WTC11 (cell line): ENCODE results near the gene STK11. TPM values are rescaled to one million over a fixed set of nuclear protein-coding genes. Genes with fewer than 3 reads are reported as not detected.
A peak's percentile ranks its signal among the peaks of the same experiment; 100 is the strongest.

Experiments
- ATAC-seq: fragments of 200-7000 bp; cut with Tn5 transposase; 2 replicates; pipeline ENCODE4 v1.10.0; 2021; ENCODE audit warnings: mild to moderate bottlenecking, moderate library complexity
- CTCF ChIA-PET: fragments of 300-600 bp; sonication (Branson Sonifier 250); formaldehyde crosslinking; loops from one replicate; lab custom pipeline; 2021; ENCODE audit warnings: antibody characterized with exemption; lab: Charles Lee
- POLR2A ChIA-PET: fragments of 350-600 bp; sonication (Branson Sonifier 250); formaldehyde crosslinking; loops from one replicate; lab custom pipeline; 2021; ENCODE audit warnings: antibody characterized with exemption; lab: Charles Lee
- DNase-seq: peaks from one replicate; pipeline ENCODE4 v3.0.0; 2021; ENCODE audit warnings: low spot score
- H3K27ac Mint-ChIP-seq: 2 replicates; pipeline ENCODE4 v1.8.0; 2021; ENCODE audit warnings: mixed read lengths
- H3K27me3 Mint-ChIP-seq: 2 replicates; pipeline ENCODE4 v1.8.0; 2021; ENCODE audit warnings: low read depth, mild to moderate bottlenecking, moderate library complexity, mixed read lengths
- H3K36me3 Mint-ChIP-seq: 2 replicates; pipeline ENCODE4 v1.8.0; 2021; ENCODE audit warnings: mixed read lengths
- H3K4me1 Mint-ChIP-seq: 2 replicates; pipeline ENCODE4 v1.8.0; 2022; ENCODE audit warnings: mixed read lengths
- H3K4me3 Mint-ChIP-seq: 2 replicates; pipeline ENCODE4 v1.8.0; 2021; ENCODE audit warnings: mild to moderate bottlenecking, moderate library complexity, mixed read lengths
- H3K9me3 Mint-ChIP-seq: 2 replicates; pipeline ENCODE4 v1.8.0; 2021; ENCODE audit warnings: mixed read lengths
- ARID4B ChIP-seq: sonication (generic); formaldehyde crosslinking; IDR thresholded peaks from 2 replicates; pipeline ENCODE4 v1.8.0; 2023; ENCODE audit warnings: missing genetic modification reagents, mild to moderate bottlenecking, borderline replicate concordance
- ATF1 ChIP-seq: sonication (generic); formaldehyde crosslinking; IDR thresholded peaks from 2 replicates; pipeline ENCODE4 v1.8.1; 2023; ENCODE audit warnings: mild to moderate bottlenecking, moderate library complexity, missing genetic modification reagents
- ATF6 ChIP-seq: sonication (generic); formaldehyde crosslinking; IDR thresholded peaks from 2 replicates; pipeline ENCODE4 v1.8.1; 2023; ENCODE audit warnings: mild to moderate bottlenecking, missing genetic modification reagents
- CBFB ChIP-seq: sonication (generic); formaldehyde crosslinking; IDR thresholded peaks from 2 replicates; pipeline ENCODE4 v1.8.1; 2022; ENCODE audit warnings: mild to moderate bottlenecking, low read depth, missing genetic modification reagents
- E2F5 ChIP-seq: sonication (generic); formaldehyde crosslinking; IDR thresholded peaks from 2 replicates; pipeline ENCODE4 v1.8.1; 2022; ENCODE audit warnings: mild to moderate bottlenecking, moderate library complexity, missing genetic modification reagents
- ETV6 ChIP-seq: sonication (generic); formaldehyde crosslinking; IDR thresholded peaks from 2 replicates; pipeline ENCODE4 v1.8.1; 2022; ENCODE audit warnings: mild to moderate bottlenecking, missing genetic modification reagents
- FOXJ3 ChIP-seq: sonication (generic); formaldehyde crosslinking; IDR thresholded peaks from 2 replicates; pipeline ENCODE4 v1.9.0; 2021; ENCODE audit warnings: missing genetic modification reagents, mild to moderate bottlenecking, borderline replicate concordance
- GTF2I ChIP-seq: fragments of 250-450 bp; sonication (Bioruptor Pico); conservative IDR thresholded peaks from 2 replicates; pipeline ENCODE4 v1.4.0; 2021; ENCODE audit warnings: mild to moderate bottlenecking
- IRF2 ChIP-seq: sonication (generic); formaldehyde crosslinking; IDR thresholded peaks from 2 replicates; pipeline ENCODE4 v1.8.0; 2022; ENCODE audit warnings: low read depth, missing genetic modification reagents, borderline replicate concordance
- MXD4 ChIP-seq: fragments of 250-450 bp; sonication (Bioruptor Pico); IDR thresholded peaks from 2 replicates; pipeline ENCODE4 v1.8.0; 2021; ENCODE audit warnings: mild to moderate bottlenecking, moderate library complexity, borderline replicate concordance
- OVOL2 ChIP-seq: fragments of 250-450 bp; sonication (Bioruptor Pico); IDR thresholded peaks from 2 replicates; pipeline ENCODE4 v1.9.0; 2021; ENCODE audit warnings: mild to moderate bottlenecking, borderline replicate concordance
- RELA ChIP-seq: sonication (generic); formaldehyde crosslinking; IDR thresholded peaks from 2 replicates; pipeline ENCODE4 v1.8.1; 2022; ENCODE audit warnings: missing genetic modification reagents, mild to moderate bottlenecking, borderline replicate concordance
- TP53 ChIP-seq: sonication (generic); formaldehyde crosslinking; IDR thresholded peaks from 2 replicates; pipeline ENCODE4 v1.8.1; 2023; ENCODE audit warnings: mild to moderate bottlenecking, missing genetic modification reagents
- ZMAT4 ChIP-seq: fragments of 250-450 bp; sonication (Bioruptor Pico); IDR thresholded peaks from 2 replicates; pipeline ENCODE4 v1.9.0; 2021; ENCODE audit warnings: mild to moderate bottlenecking
- ZNF219 ChIP-seq: sonication (generic); formaldehyde crosslinking; IDR thresholded peaks from 2 replicates; pipeline ENCODE4 v1.8.0; 2023; ENCODE audit warnings: missing genetic modification reagents, mild to moderate bottlenecking, borderline replicate concordance
- ZNF317 ChIP-seq: sonication (generic); formaldehyde crosslinking; IDR thresholded peaks from 2 replicates; pipeline ENCODE4 v1.8.1; 2023; ENCODE audit warnings: low read depth, mild to moderate bottlenecking, moderate library complexity, missing genetic modification reagents, borderline replicate concordance
- ZNF396 ChIP-seq: fragments of 250-450 bp; sonication (Bioruptor Pico); IDR thresholded peaks from 2 replicates; pipeline ENCODE4 v1.8.0; 2021; ENCODE audit warnings: mild to moderate bottlenecking, moderate library complexity, borderline replicate concordance
- ZNF416 ChIP-seq: fragments of 250-450 bp; sonication (Bioruptor Pico); IDR thresholded peaks from 2 replicates; pipeline ENCODE4 v1.9.0; 2021; ENCODE audit warnings: mild to moderate bottlenecking, inconsistent platforms
- total RNA-seq: library from RNA; stranded (reverse); gene quantifications from 3 replicates; pipeline ENCODE4 v1.2.3, GENCODE V29; 2021
- TF ChIP-seq, protein P1 (sequence below): sonication (generic); formaldehyde crosslinking; IDR thresholded peaks from 2 replicates; pipeline ENCODE4 v1.8.1; 2023; ENCODE audit warnings: mild to moderate bottlenecking, missing genetic modification reagents, moderate library complexity

STK11 gene
- total RNA-seq, 1 experiment from 2014 or later = 112 TPM

GRCh38 chr19:1210227-1210538 lies 4.6 kb downstream of the STK11 start:
- ChIA-PET CTCF (interaction anchor here (0.6 to 1.1 kb wide), 2 partner anchors 8 to 13 kb away, joined by 3 read pairs; no protein-coding TSS in a partner anchor), POLR2A (no interaction called here)
- no peak for TF ChIP-seq ETV6 (CRISPR knock-in tag)
- TF ChIP-seq, protein P1, sequence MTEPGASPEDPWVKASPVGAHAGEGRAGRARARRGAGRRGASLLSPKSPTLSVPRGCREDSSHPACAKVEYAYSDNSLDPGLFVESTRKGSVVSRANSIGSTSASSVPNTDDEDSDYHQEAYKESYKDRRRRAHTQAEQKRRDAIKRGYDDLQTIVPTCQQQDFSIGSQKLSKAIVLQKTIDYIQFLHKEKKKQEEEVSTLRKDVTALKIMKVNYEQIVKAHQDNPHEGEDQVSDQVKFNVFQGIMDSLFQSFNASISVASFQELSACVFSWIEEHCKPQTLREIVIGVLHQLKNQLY (CRISPR knock-in tag) = no peak
- no peak overlapping the region for H3K4me3 Mint-ChIP-seq
- no peaks in the 10 kb centered on the region for H3K9me3 Mint-ChIP-seq
- peak overlapping the region; percentile 98 for H3K27ac Mint-ChIP-seq
- DNase-seq (no peak), ATAC-seq (no peak)
- peaks cover 18% of the 10 kb centered on the region for H3K36me3 Mint-ChIP-seq
- no peaks in the 10 kb centered on the region for H3K27me3 Mint-ChIP-seq
- peaks cover 42% of the 10 kb centered on the region for H3K4me1 Mint-ChIP-seq

DNA sequence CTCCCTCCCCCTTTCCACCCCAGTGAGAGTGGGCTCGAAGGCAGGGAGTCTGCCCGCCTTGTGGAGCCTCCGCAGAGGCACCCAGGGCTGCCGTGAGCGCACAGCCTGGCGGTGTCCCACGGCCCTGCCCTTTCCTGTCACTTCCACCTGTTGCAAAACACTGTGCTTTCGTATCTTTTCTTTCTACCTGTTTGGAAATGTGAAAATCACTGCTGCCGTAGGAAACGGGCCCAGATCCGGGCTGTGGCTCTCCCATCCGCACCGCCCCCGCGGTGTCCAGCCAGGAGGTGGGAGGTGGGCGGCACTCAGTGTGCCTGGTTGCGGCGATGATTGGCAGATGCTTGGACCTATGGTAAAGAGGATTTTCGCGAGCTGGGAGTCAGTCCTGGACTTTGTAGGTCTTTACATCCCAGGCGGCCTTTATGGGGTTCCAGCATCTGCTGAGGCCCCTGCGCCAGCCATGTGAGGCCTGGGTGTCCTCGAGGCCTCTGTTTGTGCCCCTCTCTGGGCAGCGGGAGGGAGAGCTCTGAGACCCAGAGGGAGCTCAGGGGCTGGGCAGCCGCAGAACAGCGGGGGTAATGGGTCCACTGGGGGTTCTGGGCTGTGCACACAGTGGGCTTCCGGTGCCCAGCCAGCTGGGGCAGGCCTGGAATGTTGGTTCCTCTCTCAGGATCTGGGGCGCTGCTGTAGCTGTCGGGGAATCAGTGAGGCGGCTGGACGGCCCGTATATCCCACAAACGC lies 6.1 kb downstream of the STK11 start:
- ATAC-seq = peak; percentile 67
- H3K27me3 Mint-ChIP-seq = no peaks in the 10 kb centered on the region
- no peak for TF ChIP-seq CBFB (CRISPR knock-in tag)
- TF ChIP-seq GTF2I (CRISPR knock-in tag) = no peak
- no peak for TF ChIP-seq FOXJ3 (CRISPR knock-in tag)
- no peak for TF ChIP-seq ATF1 (CRISPR knock-in tag)
- TF ChIP-seq ZNF219 (CRISPR knock-in tag) = no peak
- no peak for TF ChIP-seq RELA (CRISPR knock-in tag)
- TF ChIP-seq, all 79 proteins: peak for 0
- Mint-ChIP-seq H3K9me3 (no peaks in the 10 kb centered on the region), H3K4me3 (no peak overlapping the region), H3K27ac (peak overlapping the region; percentile 98), H3K4me1 (peaks cover 43% of the 10 kb centered on the region), H3K36me3 (peaks cover 17% of the 10 kb centered on the region)
- CTCF ChIA-PET = interaction anchor here (0.6 to 1.9 kb wide), 10 partner anchors 9 to 477 kb away, joined by 3 to 7 read pairs (median 4); no protein-coding TSS in a partner anchor
- POLR2A ChIA-PET = interaction anchor here (0.7 to 0.8 kb wide), 2 partner anchors 24 to 137 kb away, joined by 4 to 14 read pairs; no protein-coding TSS in a partner anchor
- peak; percentile 68 for DNase-seq

DNA sequence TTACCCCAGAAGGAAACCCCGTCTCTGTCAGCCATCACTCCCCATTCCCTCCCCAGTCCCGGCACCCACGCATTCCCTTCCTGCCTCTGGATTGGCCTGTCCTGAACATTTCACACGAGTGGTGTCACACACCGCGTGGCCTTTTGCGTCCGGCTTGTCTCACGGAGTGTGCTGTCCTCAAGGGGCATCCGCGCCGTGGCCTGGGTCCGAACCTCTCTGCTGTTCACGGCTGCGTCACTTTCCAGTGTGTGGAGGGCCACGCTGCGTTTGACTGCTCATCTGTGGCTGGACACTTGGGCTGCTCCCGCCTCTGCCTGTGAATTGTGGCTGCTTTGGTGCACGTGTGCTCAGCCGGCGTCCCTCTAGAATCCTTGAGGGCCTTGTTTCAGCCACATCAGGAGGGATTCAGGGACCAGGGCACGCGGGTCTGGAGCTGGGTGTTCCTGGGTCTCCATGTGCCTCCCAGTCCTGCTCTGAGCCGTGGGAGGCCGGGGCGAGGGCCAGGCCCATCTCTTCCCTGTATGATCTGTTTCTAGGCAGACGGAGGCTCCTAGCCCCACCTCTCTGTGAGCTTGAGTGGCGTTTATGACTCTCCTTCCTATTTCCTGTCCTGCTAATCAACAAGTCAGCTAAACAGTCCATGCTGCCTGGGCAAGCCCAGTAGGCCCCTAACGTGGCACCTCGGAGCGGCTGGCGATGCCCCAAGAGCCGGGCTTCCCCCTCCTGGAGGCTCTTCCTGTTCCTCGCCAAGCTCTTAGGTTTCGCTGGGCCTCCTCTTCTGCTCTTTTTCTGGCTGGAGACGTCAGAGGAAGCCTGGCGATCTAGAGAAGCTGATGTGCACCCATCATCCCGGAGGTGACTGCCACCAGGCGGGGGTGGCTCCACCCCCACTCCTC lies 8.1 kb downstream of the STK11 start:
- Mint-ChIP-seq H3K36me3 (peaks cover 14% of the 10 kb centered on the region), H3K4me1 (peaks cover 44% of the 10 kb centered on the region), H3K27ac (peak overlapping the region; percentile 73), H3K4me3 (no peak overlapping the region), H3K9me3 (no peaks in the 10 kb centered on the region), H3K27me3 (no peaks in the 10 kb centered on the region)
- POLR2A ChIA-PET = no interaction called here
- DNase-seq (no peak), ATAC-seq (no peak)
- CTCF ChIA-PET = interaction anchor here (0.8 to 2.6 kb wide), 7 partner anchors 9 to 149 kb away, joined by 3 to 13 read pairs (median 4); partner anchors contain the start of gene ARHGAP45
- TF ChIP-seq ZMAT4 (CRISPR knock-in tag) (no peak), ARID4B (CRISPR knock-in tag) (no peak), ZNF317 (no peak), TP53 (no peak), MXD4 (CRISPR knock-in tag) (no peak), ZNF416 (CRISPR knock-in tag) (no peak), ZNF396 (CRISPR knock-in tag) (no peak), CBFB (CRISPR knock-in tag) (no peak), ATF6 (CRISPR knock-in tag) (no peak), E2F5 (CRISPR knock-in tag) (no peak), IRF2 (no peak), OVOL2 (no peak)
